SK-N-SH treated with all-trans-retinoic acid at 6 μM for 48 hours (cell line): ENCODE results near the gene LRRTM3.

ENCODE experiments used
- ATAC-seq: fragments of 200-7000 bp; cut with Tn5 transposase; 3 replicates; pipeline ENCODE4 v1.9.1; 2020; ENCODE audit warnings: mild to moderate bottlenecking, moderate library complexity
- ARNTL ChIP-seq: fragments of 450-650 bp; formaldehyde crosslinking; IDR thresholded peaks from 2 replicates; pipeline ENCODE4 v1.5.0; 2020; ENCODE audit warnings: low read depth, mild to moderate bottlenecking, moderate library complexity, borderline replicate concordance
- BACH2 ChIP-seq: fragments of 250-450 bp; sonication (Bioruptor Pico); IDR thresholded peaks from 2 replicates; pipeline ENCODE4 v1.9.0; 2021; ENCODE audit warnings: mild to moderate bottlenecking, borderline replicate concordance
- CREB5 ChIP-seq: fragments of 250-450 bp; sonication (Bioruptor Pico); IDR thresholded peaks from 2 replicates; pipeline ENCODE4 v1.5.1; 2020; ENCODE audit warnings: low read depth, mild to moderate bottlenecking, moderate library complexity
- CSDC2 ChIP-seq: fragments of 250-450 bp; sonication (Bioruptor Pico); IDR thresholded peaks from 2 replicates; pipeline ENCODE4 v1.5.0; 2020; ENCODE audit warnings: mild to moderate bottlenecking, moderate library complexity
- ESRRG ChIP-seq: fragments of 250-450 bp; sonication (Bioruptor Pico); IDR thresholded peaks from 2 replicates; pipeline ENCODE4 v1.6.1; 2021; ENCODE audit warnings: mild to moderate bottlenecking
- GLIS3 ChIP-seq: fragments of 250-450 bp; sonication (Bioruptor Pico); IDR thresholded peaks from 2 replicates; pipeline ENCODE4 v1.5.0; 2020; ENCODE audit warnings: mild to moderate bottlenecking, moderate library complexity
- ISL1 ChIP-seq: fragments of 250-450 bp; sonication (Bioruptor Pico); IDR thresholded peaks from 2 replicates; pipeline ENCODE4 v2.1.2; 2022; ENCODE audit warnings: mild to moderate bottlenecking, moderate library complexity
- OSR1 ChIP-seq: fragments of 250-450 bp; sonication (Bioruptor Pico); IDR thresholded peaks from 2 replicates; pipeline ENCODE4 v1.8.0; 2022; ENCODE audit warnings: moderate library complexity, mild to moderate bottlenecking, inconsistent platforms
- PPARA ChIP-seq: fragments of 250-450 bp; sonication (Bioruptor Pico); IDR thresholded peaks from 2 replicates; pipeline ENCODE4 v1.5.0; 2020; ENCODE audit warnings: mild to moderate bottlenecking, borderline replicate concordance
- RARB ChIP-seq: fragments of 250-450 bp; sonication (Bioruptor Pico); IDR thresholded peaks from 2 replicates; pipeline ENCODE4 v1.8.0; 2021; ENCODE audit warnings: mild to moderate bottlenecking, moderate library complexity
- SNAI2 ChIP-seq: fragments of 250-450 bp; sonication (Bioruptor Pico); IDR thresholded peaks from 2 replicates; pipeline ENCODE4 v1.5.0; 2020; ENCODE audit warnings: mild to moderate bottlenecking, moderate library complexity
- TCF4 ChIP-seq: fragments of 250-450 bp; sonication (Bioruptor Pico); IDR thresholded peaks from 2 replicates; pipeline ENCODE4 v1.8.0; 2021; ENCODE audit warnings: mild to moderate bottlenecking, moderate library complexity, borderline replicate concordance
- TOX ChIP-seq: fragments of 250-450 bp; sonication (Bioruptor Pico); IDR thresholded peaks from 2 replicates; pipeline ENCODE4 v1.8.0; 2021; ENCODE audit warnings: mild to moderate bottlenecking, moderate library complexity, borderline replicate concordance
- ZC3H10 ChIP-seq: fragments of 250-450 bp; sonication (Bioruptor Pico); IDR thresholded peaks from 2 replicates; pipeline ENCODE4 v1.5.1; 2021; ENCODE audit warnings: mild to moderate bottlenecking, moderate library complexity
- ZFP3 ChIP-seq: fragments of 250-450 bp; sonication (Bioruptor Pico); IDR thresholded peaks from 2 replicates; pipeline ENCODE4 v1.5.0; 2020; ENCODE audit warnings: mild to moderate bottlenecking, moderate library complexity
- ZFP30 ChIP-seq: fragments of 450-650 bp; formaldehyde crosslinking; IDR thresholded peaks from 2 replicates; pipeline ENCODE4 v1.5.0; 2022; ENCODE audit warnings: mild to moderate bottlenecking, moderate library complexity
- ZNF565 ChIP-seq: fragments of 450-650 bp; formaldehyde crosslinking; conservative IDR thresholded peaks from 2 replicates; pipeline ENCODE4 v1.5.0; 2020; ENCODE audit warnings: low read depth, mild to moderate bottlenecking, moderate library complexity
- ZNF70 ChIP-seq: fragments of 450-650 bp; formaldehyde crosslinking; IDR thresholded peaks from 2 replicates; pipeline ENCODE4 v1.5.0; 2020; ENCODE audit warnings: mild to moderate bottlenecking, moderate library complexity
- ZNF8 ChIP-seq: fragments of 450-650 bp; formaldehyde crosslinking; IDR thresholded peaks from 2 replicates; pipeline ENCODE4 v1.5.0; 2020; ENCODE audit warnings: mild to moderate bottlenecking, moderate library complexity
- TF ChIP-seq, protein P1 (sequence below): fragments of 250-450 bp; sonication (Bioruptor Pico); IDR thresholded peaks from 2 replicates; pipeline ENCODE4 v1.5.1; 2021; ENCODE audit warnings: mild to moderate bottlenecking, moderate library complexity
- TF ChIP-seq, protein P2 (sequence below): fragments of 250-450 bp; sonication (Bioruptor Pico); IDR thresholded peaks from 2 replicates; pipeline ENCODE4 v1.8.0; 2021; ENCODE audit warnings: low read depth, mild to moderate bottlenecking, moderate library complexity, borderline replicate concordance

The LRRTM3 gene

DNA sequence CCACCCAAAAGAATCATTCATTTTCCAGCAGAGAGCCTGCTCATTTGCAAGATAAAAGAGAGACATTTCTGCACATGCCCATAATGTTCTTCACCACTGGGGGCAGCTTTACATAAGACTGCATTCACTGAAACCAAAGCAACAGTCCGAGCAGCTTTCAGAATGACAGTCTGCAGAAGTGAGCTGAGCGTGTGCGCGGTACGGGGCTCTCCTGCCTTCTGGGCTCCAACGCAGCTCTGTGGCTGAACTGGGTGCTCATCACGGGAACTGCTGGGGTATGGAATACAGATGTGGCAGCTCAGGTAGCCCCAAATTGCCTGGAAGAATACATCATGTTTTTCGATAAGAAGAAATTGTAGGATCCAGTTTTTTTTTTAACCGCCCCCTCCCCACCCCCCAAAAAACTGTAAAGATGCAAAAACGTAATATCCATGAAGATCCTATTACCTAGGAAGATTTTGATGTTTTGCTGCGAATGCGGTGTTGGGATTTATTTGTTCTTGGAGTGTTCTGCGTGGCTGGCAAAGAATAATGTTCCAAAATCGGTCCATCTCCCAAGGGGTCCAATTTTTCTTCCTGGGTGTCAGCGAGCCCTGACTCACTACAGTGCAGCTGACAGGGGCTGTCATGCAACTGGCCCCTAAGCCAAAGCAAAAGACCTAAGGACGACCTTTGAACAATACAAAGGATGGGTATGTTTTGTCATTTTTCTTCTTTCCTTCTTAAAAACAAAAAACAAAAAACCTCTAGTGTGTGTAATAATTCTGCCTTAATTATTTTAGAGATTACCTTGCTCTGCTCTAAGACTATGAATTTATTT is at the start of gene LRRTM3:
LRRTM3 (plus strand) TSS at position 141 of the 820 bp plus-strand sequence.
- TF ChIP-seq PPARA (CRISPR knock-in tag) (no peak), ZNF8 (CRISPR knock-in tag) (no peak), BACH2 (CRISPR knock-in tag) (no peak), SNAI2 (no peak), ESRRG (no peak), CREB5 (CRISPR knock-in tag) (no peak), GLIS3 (no peak), ZNF565 (CRISPR knock-in tag) (no peak), RARB (CRISPR knock-in tag) (no peak), ZFP30 (no peak), ZC3H10 (no peak)
- TF ChIP-seq, protein P1, sequence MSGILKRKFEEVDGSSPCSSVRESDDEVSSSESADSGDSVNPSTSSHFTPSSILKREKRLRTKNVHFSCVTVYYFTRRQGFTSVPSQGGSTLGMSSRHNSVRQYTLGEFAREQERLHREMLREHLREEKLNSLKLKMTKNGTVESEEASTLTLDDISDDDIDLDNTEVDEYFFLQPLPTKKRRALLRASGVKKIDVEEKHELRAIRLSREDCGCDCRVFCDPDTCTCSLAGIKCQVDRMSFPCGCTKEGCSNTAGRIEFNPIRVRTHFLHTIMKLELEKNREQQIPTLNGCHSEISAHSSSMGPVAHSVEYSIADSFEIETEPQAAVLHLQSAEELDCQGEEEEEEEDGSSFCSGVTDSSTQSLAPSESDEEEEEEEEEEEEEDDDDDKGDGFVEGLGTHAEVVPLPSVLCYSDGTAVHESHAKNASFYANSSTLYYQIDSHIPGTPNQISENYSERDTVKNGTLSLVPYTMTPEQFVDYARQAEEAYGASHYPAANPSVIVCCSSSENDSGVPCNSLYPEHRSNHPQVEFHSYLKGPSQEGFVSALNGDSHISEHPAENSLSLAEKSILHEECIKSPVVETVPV (CRISPR knock-in tag) = no peak
- peak; percentile 100 for ATAC-seq

DNA sequence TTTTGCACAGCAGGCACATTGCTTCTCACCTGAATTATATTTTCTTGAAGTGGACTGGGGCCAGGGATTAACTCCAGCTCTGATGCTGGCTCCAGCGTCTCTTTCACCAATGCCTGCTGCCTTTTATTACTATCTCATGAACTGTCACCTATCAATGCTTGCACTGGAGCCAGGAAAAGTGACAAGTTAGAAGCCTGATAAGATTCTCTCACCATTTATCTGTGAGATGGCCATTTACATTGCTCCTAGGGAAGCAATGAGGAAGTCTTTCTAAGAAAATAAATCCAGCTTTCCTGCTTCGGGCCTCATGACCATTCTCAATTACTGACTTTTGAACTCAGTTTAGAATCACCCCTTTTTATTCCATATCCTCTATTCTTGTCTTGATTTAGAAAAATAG is 48.5 kb upstream of the LRRTM3 start:
- no peak for TF ChIP-seq OSR1 (CRISPR knock-in tag)
- TF ChIP-seq ZC3H10 = no peak
- no peak for TF ChIP-seq ZNF8 (CRISPR knock-in tag)
- no peak for TF ChIP-seq BACH2 (CRISPR knock-in tag)
- no peak for TF ChIP-seq RARB (CRISPR knock-in tag)
- no peak for TF ChIP-seq ISL1 (CRISPR knock-in tag)
- TF ChIP-seq CREB5 (CRISPR knock-in tag) = no peak
- no peak for TF ChIP-seq ZFP3
- no peak for TF ChIP-seq TOX (CRISPR knock-in tag)
- no peak for TF ChIP-seq ZFP30
- no peak for ATAC-seq

- TF ChIP-seq PPARA (CRISPR knock-in tag) (no peak), CREB5 (CRISPR knock-in tag) (no peak), CSDC2 (CRISPR knock-in tag) (no peak), TCF4 (CRISPR knock-in tag) (no peak), ISL1 (CRISPR knock-in tag) (no peak), BACH2 (CRISPR knock-in tag) (no peak), ZNF565 (CRISPR knock-in tag) (no peak), ZFP30 (no peak)
- ATAC-seq = no peak
Observed at GRCh38 chr10:66880292-66880691, 45.5 kb upstream of the LRRTM3 start.

DNA sequence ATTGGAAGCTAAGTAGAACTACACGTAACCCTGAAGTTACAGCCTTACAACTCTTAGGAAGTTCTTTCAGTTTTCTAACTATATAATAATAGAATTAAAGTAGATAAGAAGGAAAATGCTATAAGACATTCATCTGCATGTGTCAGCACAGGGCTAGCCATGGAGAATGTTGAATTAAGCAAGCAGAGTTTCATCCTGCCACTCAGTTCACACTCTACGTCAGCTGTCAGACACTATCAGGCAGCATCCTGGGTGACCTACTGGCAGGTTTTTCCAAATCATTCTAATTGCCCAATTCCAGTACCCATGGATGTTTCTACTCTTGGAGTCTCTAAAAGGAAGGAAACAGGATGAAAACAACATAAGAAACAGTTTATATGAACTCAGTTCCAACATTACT is 45.0 kb upstream of the LRRTM3 start:
- ATAC-seq = no peak

More for the DNA sequence above, 45.0 kb upstream of the LRRTM3 start:
- TF ChIP-seq TOX (CRISPR knock-in tag) (no peak), TCF4 (CRISPR knock-in tag) (no peak), PPARA (CRISPR knock-in tag) (no peak), ZFP3 (no peak), ISL1 (CRISPR knock-in tag) (no peak), ZNF70 (CRISPR knock-in tag) (no peak), ARNTL (CRISPR knock-in tag) (no peak), CREB5 (CRISPR knock-in tag) (no peak), CSDC2 (CRISPR knock-in tag) (no peak)
- TF ChIP-seq, protein P2, sequence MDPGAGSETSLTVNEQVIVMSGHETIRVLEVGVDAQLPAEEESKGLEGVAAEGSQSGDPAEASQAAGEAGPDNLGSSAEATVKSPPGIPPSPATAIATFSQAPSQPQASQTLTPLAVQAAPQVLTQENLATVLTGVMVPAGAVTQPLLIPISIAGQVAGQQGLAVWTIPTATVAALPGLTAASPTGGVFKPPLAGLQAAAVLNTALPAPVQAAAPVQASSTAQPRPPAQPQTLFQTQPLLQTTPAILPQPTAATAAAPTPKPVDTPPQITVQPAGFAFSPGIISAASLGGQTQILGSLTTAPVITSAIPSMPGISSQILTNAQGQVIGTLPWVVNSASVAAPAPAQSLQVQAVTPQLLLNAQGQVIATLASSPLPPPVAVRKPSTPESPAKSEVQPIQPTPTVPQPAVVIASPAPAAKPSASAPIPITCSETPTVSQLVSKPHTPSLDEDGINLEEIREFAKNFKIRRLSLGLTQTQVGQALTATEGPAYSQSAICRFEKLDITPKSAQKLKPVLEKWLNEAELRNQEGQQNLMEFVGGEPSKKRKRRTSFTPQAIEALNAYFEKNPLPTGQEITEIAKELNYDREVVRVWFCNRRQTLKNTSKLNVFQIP (CRISPR knock-in tag) = no peak
